H9 (cell line): ENCODE results near the gene KRTAP2-2. TPM values are rescaled to one million over a fixed set of nuclear protein-coding genes. Genes with fewer than 3 reads are reported as not detected.

ENCODE experiments used
- DNase-seq: peaks from one replicate; pipeline ENCODE4 v3.0.0-alpha.2; 2017
- H2AFZ ChIP-seq: one replicate; pipeline ENCODE4 v1.6.1; 2013; ENCODE audit warnings: mild to moderate bottlenecking, low read length, control low read depth, moderate library complexity
- H2AK5ac ChIP-seq: 2 replicates; pipeline ENCODE4 v1.6.1; 2013; ENCODE audit warnings: low read length, control low read depth, mixed read lengths; ENCODE audit not compliant: insufficient read length
- H2BK120ac ChIP-seq: one replicate; pipeline ENCODE4 v1.6.1; 2013; ENCODE audit warnings: low read depth, mild to moderate bottlenecking, low read length, control low read depth, inconsistent platforms; ENCODE audit not compliant: poor library complexity, severe bottlenecking
- H2BK12ac ChIP-seq: 2 replicates; pipeline ENCODE4 v1.6.1; 2013; ENCODE audit warnings: low read length, control low read depth, mixed read lengths, low read depth; ENCODE audit not compliant: insufficient read length
- H2BK15ac ChIP-seq: 2 replicates; pipeline ENCODE4 v1.6.1; 2013; ENCODE audit warnings: low read depth, low read length, control low read depth
- H2BK20ac ChIP-seq: one replicate; pipeline ENCODE4 v1.6.1; 2013; ENCODE audit warnings: low read depth, mild to moderate bottlenecking, low read length, control low read depth, inconsistent platforms; ENCODE audit not compliant: poor library complexity, severe bottlenecking
- H2BK5ac ChIP-seq: 2 replicates; pipeline ENCODE4 v1.6.1; 2013; ENCODE audit warnings: low read length, control low read depth, mixed read lengths; ENCODE audit not compliant: insufficient read length
- H3K14ac ChIP-seq: 2 replicates; pipeline ENCODE4 v1.6.1; 2013; ENCODE audit warnings: low read length, control low read depth; ENCODE audit not compliant: insufficient read depth
- H3K18ac ChIP-seq: 2 replicates; pipeline ENCODE4 v1.6.1; 2013; ENCODE audit warnings: low read depth, mild to moderate bottlenecking, mixed read lengths, low read length, control low read depth; ENCODE audit not compliant: insufficient read length
- H3K23ac ChIP-seq: 2 replicates; pipeline ENCODE4 v1.6.1; 2013; ENCODE audit warnings: low read length, control low read depth, mixed read lengths, low read depth; ENCODE audit not compliant: insufficient read length
- H3K23me2 ChIP-seq: 2 replicates; pipeline ENCODE4 v1.6.1; 2013; ENCODE audit warnings: low read depth, mild to moderate bottlenecking, mixed read lengths, low read length, control low read depth; ENCODE audit not compliant: insufficient read length, poor library complexity, severe bottlenecking
- H3K27ac ChIP-seq: 2 replicates; pipeline ENCODE4 v1.5.1; 2013; ENCODE audit warnings: low read length, control low read depth, mixed read lengths, low read depth; ENCODE audit not compliant: insufficient read length
- H3K27me3 ChIP-seq: 2 replicates; pipeline ENCODE4 v1.6.1; 2013; ENCODE audit warnings: low read length, control low read depth, inconsistent platforms; ENCODE audit not compliant: insufficient read depth
- H3K4ac ChIP-seq: 2 replicates; pipeline ENCODE4 v1.6.1; 2013; ENCODE audit warnings: low read depth, mild to moderate bottlenecking, control low read depth, inconsistent platforms, low read length, moderate library complexity
- H3K4me1 ChIP-seq: 2 replicates; pipeline ENCODE4 v1.6.1; 2013; ENCODE audit warnings: low read length, control low read depth, inconsistent platforms; ENCODE audit not compliant: insufficient read depth
- H3K4me2 ChIP-seq: 2 replicates; pipeline ENCODE4 v1.6.1; 2013; ENCODE audit warnings: low read length, control low read depth, mixed read lengths; ENCODE audit not compliant: insufficient read length, insufficient read depth
- H3K56ac ChIP-seq: 2 replicates; pipeline ENCODE4 v1.6.1; 2013; ENCODE audit warnings: low read depth, mild to moderate bottlenecking, mixed read lengths, low read length, control low read depth; ENCODE audit not compliant: insufficient read length
- H3K79me1 ChIP-seq: 2 replicates; pipeline ENCODE4 v1.6.1; 2013; ENCODE audit warnings: low read depth, mild to moderate bottlenecking, moderate library complexity, low read length, control low read depth, inconsistent platforms; ENCODE audit not compliant: insufficient read depth, poor library complexity, severe bottlenecking
- H3K79me2 ChIP-seq: 2 replicates; pipeline ENCODE4 v1.6.1; 2013; ENCODE audit warnings: low read length, control low read depth, inconsistent platforms; ENCODE audit not compliant: insufficient read depth
- H3K9ac ChIP-seq: 2 replicates; pipeline ENCODE4 v1.6.1; 2013; ENCODE audit warnings: low read length, control low read depth, mixed read lengths; ENCODE audit not compliant: insufficient read length; ENCODE audit errors: extremely low read depth
- H3K9me3 ChIP-seq: one replicate; pipeline ENCODE4 v1.6.1; 2013; ENCODE audit warnings: low read depth, low read length, inconsistent platforms; ENCODE audit not compliant: control insufficient read depth
- H3T11ph ChIP-seq: one replicate; pipeline ENCODE4 v1.6.1; 2013; ENCODE audit warnings: mild to moderate bottlenecking, low read length, control low read depth, inconsistent platforms
- H4K20me1 ChIP-seq: one replicate; pipeline ENCODE4 v1.6.1; 2013; ENCODE audit not compliant: control insufficient read depth, insufficient read length, insufficient read depth
- H4K5ac ChIP-seq: 2 replicates; pipeline ENCODE4 v1.6.1; 2013; ENCODE audit warnings: low read depth, mild to moderate bottlenecking, mixed read lengths, low read length, control low read depth; ENCODE audit not compliant: insufficient read length
- H4K8ac ChIP-seq: replicated peaks from 2 replicates; pipeline ENCODE4 v1.6.1; 2013; ENCODE audit warnings: low read length, control low read depth, mixed read lengths, low read depth; ENCODE audit not compliant: insufficient read length
- H4K91ac ChIP-seq: 2 replicates; pipeline ENCODE4 v1.6.1; 2013; ENCODE audit warnings: low read depth, mild to moderate bottlenecking, moderate library complexity, mixed read lengths, low read length, control low read depth; ENCODE audit not compliant: insufficient read length
- H3K27ac Mint-ChIP-seq, 3 experiments: 2 replicates in 2 of 3; 3 replicates in 1 of 3; pipeline ENCODE4 v1.8.0; 2020 to 2021; ENCODE audit warnings: mixed read lengths in 3 of 3, mild to moderate bottlenecking in 1 of 3, moderate library complexity in 1 of 3
- H3K27me3 Mint-ChIP-seq: 2 replicates; pipeline ENCODE4 v1.8.0; 2021; ENCODE audit warnings: low read depth, mild to moderate bottlenecking, moderate library complexity, mixed read lengths
- H3K36me3 Mint-ChIP-seq, 3 experiments: 2 replicates in 2 of 3; 3 replicates in 1 of 3; pipeline ENCODE4 v1.8.0; 2020 to 2021; ENCODE audit warnings: low read depth in 3 of 3, mixed read lengths in 3 of 3; ENCODE audit not compliant: insufficient read depth in 1 of 3
- H3K4me1 Mint-ChIP-seq, 2 experiments: 2 replicates each; pipeline ENCODE4 v1.8.0; 2020; ENCODE audit warnings: mixed read lengths in 2 of 2
- H3K4me3 Mint-ChIP-seq, 2 experiments: 2 replicates in 1 of 2; 3 replicates in 1 of 2; pipeline ENCODE4 v1.8.0; 2020 to 2021; ENCODE audit warnings: mild to moderate bottlenecking in 2 of 2, mixed read lengths in 2 of 2, moderate library complexity in 1 of 2
- H3K9me3 Mint-ChIP-seq, 2 experiments: 2 replicates in 1 of 2; 3 replicates in 1 of 2; pipeline ENCODE4 v1.8.0; 2020; ENCODE audit warnings: mild to moderate bottlenecking in 2 of 2, mixed read lengths in 2 of 2, moderate library complexity in 1 of 2
- CTCF ChIP-seq: fragments of 200-600 bp; sonication (generic); conservative IDR thresholded peaks from 3 replicates; pipeline ENCODE4 v1.8.0; 2021; ENCODE audit warnings: antibody characterized with exemption, mild to moderate bottlenecking
- WGBS: extraction: QIAGEN DNeasy Blood & Tissue Kit; methylation state at CpG from one replicate; pipeline ENCODE4 v1.1.7; 2013; ENCODE audit warnings: missing lambda C conversion rate, low lambda C conversion rate, mixed read lengths; ENCODE audit not compliant: insufficient read length; ENCODE audit errors: extremely low coverage; 5-methylcytosine and 5-hydroxymethylcytosine counted together
- total RNA-seq: library from RNA; stranded (reverse); gene quantifications from 2 replicates; pipeline ENCODE4 v1.2.1, GENCODE V29; 2021

The KRTAP2-2 gene
- total RNA-seq, 1 experiment from 2014 or later, result not detected

GRCh38 chr17:41016578-41017215 is 38.3 kb downstream of the KRTAP2-2 start:
- Histone ChIP-seq H3K4me1 (no peaks in the 10 kb centered on the region), H4K20me1 (no peaks in the 10 kb centered on the region), H2BK15ac (no peak overlapping the region), H3K4me2 (no peak overlapping the region), H2BK5ac (no peak overlapping the region), H3K27me3 (no peaks in the 10 kb centered on the region), H3K79me1 (no peaks in the 10 kb centered on the region), H2BK20ac (no peak overlapping the region), H2BK12ac (no peak overlapping the region), H2AK5ac (no peak overlapping the region), H3K27ac (no peak overlapping the region), H3K18ac (no peak overlapping the region), H4K5ac (no peak overlapping the region), H2AFZ (no peak overlapping the region), H3T11ph (no peak overlapping the region), H4K8ac (no peak overlapping the region), H3K79me2 (no peaks in the 10 kb centered on the region), H3K23ac (no peak overlapping the region), H3K9me3 (no peaks in the 10 kb centered on the region), H4K91ac (no peak overlapping the region), H3K23me2 (no peaks in the 10 kb centered on the region), H3K56ac (no peak overlapping the region), H3K4ac (no peak overlapping the region), H3K9ac (no peak overlapping the region), H3K14ac (no peak overlapping the region), H2BK120ac (no peak overlapping the region)
- H3K9me3 Mint-ChIP-seq, result no peaks in the 10 kb centered on the region
- no peaks in the 10 kb centered on the region for H3K27me3 Mint-ChIP-seq
- no peak overlapping the region for H3K4me3 Mint-ChIP-seq
- no CpG with 5 or more reads among the region's 13 CpGs for WGBS
- peaks cover 0 to 2% of the 10 kb centered on the region in 2 experiments; a peak in 1 of 4 replicates for H3K4me1 Mint-ChIP-seq
- no peak for DNase-seq
- H3K27ac Mint-ChIP-seq, result no peak overlapping the region
- no peaks in the 10 kb centered on the region for H3K36me3 Mint-ChIP-seq
- no peak for TF ChIP-seq CTCF
